Fibroblast of lung (primary cell): ENCODE results near the gene METTL1.

ENCODE experiments used
- EZH2 ChIP-seq: IDR thresholded peaks from 2 replicates; pipeline ENCODE4 v1.5.1; 2012; ENCODE audit warnings: low read length, control low read depth, mild to moderate bottlenecking; ENCODE audit errors: missing control alignments
- TF ChIP-seq, protein P1 (sequence below), 2 donors: IDR thresholded peaks in 1 of 2; conservative IDR thresholded peaks in 1 of 2; 1 replicate in 1 of 2; 2 replicates in 1 of 2; pipeline ENCODE4 v1.5.1; 2011 to 2012; ENCODE audit warnings: low read length in 2 of 2, control low read depth in 1 of 2, inconsistent platforms in 1 of 2, low read depth in 1 of 2, mild to moderate bottlenecking in 1 of 2

DNA sequence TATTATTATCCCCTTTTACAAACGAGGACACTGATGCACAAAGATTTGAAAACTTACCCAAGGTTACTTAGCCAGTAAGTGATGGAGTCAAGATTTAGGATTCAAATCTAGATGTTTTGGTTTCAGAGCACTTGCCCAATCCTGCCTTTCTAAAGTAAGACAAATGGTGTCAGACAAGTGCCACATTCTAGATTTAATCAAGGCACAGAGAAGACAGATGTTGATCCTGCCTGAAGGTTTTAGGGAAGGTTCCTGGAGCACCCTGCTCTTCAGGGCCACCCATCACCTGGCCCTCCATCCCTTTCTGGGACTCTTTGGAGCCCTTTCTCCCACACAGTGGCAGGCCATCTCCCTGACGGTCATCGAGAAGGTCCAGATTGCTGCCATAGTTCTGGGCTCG, 14.1 kb downstream of the METTL1 start:
- TF ChIP-seq, protein P1, sequence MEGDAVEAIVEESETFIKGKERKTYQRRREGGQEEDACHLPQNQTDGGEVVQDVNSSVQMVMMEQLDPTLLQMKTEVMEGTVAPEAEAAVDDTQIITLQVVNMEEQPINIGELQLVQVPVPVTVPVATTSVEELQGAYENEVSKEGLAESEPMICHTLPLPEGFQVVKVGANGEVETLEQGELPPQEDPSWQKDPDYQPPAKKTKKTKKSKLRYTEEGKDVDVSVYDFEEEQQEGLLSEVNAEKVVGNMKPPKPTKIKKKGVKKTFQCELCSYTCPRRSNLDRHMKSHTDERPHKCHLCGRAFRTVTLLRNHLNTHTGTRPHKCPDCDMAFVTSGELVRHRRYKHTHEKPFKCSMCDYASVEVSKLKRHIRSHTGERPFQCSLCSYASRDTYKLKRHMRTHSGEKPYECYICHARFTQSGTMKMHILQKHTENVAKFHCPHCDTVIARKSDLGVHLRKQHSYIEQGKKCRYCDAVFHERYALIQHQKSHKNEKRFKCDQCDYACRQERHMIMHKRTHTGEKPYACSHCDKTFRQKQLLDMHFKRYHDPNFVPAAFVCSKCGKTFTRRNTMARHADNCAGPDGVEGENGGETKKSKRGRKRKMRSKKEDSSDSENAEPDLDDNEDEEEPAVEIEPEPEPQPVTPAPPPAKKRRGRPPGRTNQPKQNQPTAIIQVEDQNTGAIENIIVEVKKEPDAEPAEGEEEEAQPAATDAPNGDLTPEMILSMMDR (conservative IDR thresholded peaks at IDR 0.05 in 1 of 2, IDR thresholded peaks at IDR 0.05 in 1 of 2; ENCODE audit: low read depth in 1 of 2, low read length in 2 of 2) = no peak
- TF ChIP-seq EZH2 = no peak
